ENCODE results near the gene UBE2Q2. TPM values are rescaled to one million over a fixed set of nuclear protein-coding genes. Genes with fewer than 3 reads are reported as not detected.

The UBE2Q2 gene
- total RNA-seq, 4 donors from 2014 or later: 15.9 to 25.5 (median 23.9) TPM

DNA sequence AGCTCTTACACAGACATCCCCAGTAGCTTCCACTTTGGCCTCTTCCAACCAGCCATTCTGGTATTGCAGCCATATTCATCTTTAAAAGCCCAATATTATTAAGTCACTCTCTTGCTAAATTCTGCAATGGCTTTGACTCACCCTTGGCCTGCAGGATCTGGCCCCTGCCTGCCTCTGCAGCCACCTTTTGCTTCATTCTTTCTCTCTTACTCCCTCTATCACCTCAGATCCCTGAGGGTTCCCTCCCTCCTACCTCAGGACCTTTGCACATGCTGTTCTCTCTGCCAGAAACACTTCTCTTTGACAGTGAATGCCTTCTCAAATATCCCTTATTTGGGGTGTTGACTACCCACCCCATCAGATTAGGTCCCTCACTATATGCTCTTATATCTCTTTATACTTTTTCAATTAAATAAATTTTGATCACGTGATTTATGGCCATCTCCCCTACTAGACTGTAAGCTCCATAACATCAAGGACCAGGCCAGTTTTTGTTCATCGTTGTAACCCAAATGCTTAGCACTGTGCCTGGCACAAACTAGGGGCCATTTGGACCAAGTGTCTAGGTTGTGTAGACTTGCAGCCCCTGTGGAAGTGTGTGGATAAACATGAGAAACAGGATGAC is 32.3 kb upstream of the UBE2Q2 start:
- ATAC-seq: no peak
- no peak overlapping the region for H3K27ac ChIP-seq
- H3K4me3 ChIP-seq: no peak overlapping the region
- H3K9me3 ChIP-seq: no peaks in the 10 kb centered on the region
- intact Hi-C loops (cut with DNase I; ENCODE audit: low total_unique reads) (loop anchor here (10.0 kb wide), 1 partner anchor 94 kb away; the partner anchor contains the start of gene FBXO22), in situ Hi-C loops (cut with MboI; ENCODE audit: low sequenced_read_pairs in 4 of 4) (no loop called here)
- no peaks in the 10 kb centered on the region for H3K27me3 ChIP-seq
- no peaks in the 10 kb centered on the region for H3K4me1 ChIP-seq
- DNase-seq: no peak
- no peaks in the 10 kb centered on the region for H3K36me3 ChIP-seq
- TF ChIP-seq, protein P1, sequence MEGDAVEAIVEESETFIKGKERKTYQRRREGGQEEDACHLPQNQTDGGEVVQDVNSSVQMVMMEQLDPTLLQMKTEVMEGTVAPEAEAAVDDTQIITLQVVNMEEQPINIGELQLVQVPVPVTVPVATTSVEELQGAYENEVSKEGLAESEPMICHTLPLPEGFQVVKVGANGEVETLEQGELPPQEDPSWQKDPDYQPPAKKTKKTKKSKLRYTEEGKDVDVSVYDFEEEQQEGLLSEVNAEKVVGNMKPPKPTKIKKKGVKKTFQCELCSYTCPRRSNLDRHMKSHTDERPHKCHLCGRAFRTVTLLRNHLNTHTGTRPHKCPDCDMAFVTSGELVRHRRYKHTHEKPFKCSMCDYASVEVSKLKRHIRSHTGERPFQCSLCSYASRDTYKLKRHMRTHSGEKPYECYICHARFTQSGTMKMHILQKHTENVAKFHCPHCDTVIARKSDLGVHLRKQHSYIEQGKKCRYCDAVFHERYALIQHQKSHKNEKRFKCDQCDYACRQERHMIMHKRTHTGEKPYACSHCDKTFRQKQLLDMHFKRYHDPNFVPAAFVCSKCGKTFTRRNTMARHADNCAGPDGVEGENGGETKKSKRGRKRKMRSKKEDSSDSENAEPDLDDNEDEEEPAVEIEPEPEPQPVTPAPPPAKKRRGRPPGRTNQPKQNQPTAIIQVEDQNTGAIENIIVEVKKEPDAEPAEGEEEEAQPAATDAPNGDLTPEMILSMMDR (IDR thresholded peaks at IDR 0.05 in 4 of 5, conservative IDR thresholded peaks at IDR 0.05 in 1 of 5): no peak
- TF ChIP-seq POLR2A (IDR thresholded peaks at IDR 0.05): no peak

DNA sequence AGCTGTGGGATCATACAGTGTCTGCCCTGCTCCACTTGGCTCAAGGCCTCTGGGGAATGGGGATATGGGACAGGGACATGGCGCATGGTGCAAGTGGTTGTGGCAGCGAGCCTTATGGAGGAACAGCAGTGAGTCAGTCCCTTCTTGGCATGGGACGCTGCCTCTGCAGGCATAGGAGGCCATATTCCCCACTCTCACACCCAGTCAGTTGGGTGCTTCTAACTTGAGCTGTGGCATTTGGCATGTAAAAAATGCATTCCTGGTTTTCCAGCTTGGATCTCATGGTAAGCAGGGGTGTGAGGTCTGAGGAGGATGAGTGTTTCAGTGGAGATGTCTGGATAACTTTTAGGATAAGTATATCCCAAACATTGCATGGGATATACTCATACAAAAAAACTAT is 31.6 kb upstream of the UBE2Q2 start:
- Histone ChIP-seq H3K36me3 (no peaks in the 10 kb centered on the region), H3K4me3 (no peak overlapping the region), H3K27me3 (no peaks in the 10 kb centered on the region), H3K4me1 (no peaks in the 10 kb centered on the region), H3K9me3 (no peaks in the 10 kb centered on the region), H3K27ac (no peak overlapping the region)
- peak in 1 of 2 donors; percentile 12 for ATAC-seq
- in situ Hi-C loops (cut with MboI; ENCODE audit: low sequenced_read_pairs in 4 of 4): no loop called here
- intact Hi-C loops (cut with DNase I; ENCODE audit: low total_unique reads): loop anchor here (10.0 kb wide), 1 partner anchor 93 kb away; the partner anchor contains the start of gene FBXO22
- no peak for TF ChIP-seq POLR2A (IDR thresholded peaks at IDR 0.05)
- TF ChIP-seq, protein P1 (IDR thresholded peaks at IDR 0.05 in 4 of 5, conservative IDR thresholded peaks at IDR 0.05 in 1 of 5): no peak
- no peak for DNase-seq

DNA sequence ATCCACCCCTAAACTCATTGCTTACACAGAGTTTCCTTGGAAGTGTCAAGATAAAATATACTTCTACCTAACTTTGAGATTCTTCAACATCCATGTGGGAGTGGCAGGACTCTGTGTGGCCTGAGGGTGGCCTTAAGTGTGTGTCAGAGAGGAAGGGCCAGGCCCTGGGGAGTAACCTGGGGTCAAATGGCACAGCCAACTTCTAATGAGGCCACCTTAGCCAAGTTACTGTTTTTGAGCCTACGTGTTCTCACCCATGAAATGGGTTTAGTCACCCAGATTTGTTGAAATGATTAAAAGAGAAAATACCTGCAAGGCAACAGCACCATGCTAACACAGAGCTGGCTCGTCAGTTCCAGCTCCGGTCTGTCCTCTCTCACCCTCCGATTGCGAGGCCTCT is 28.5 kb upstream of the UBE2Q2 start:
- intact Hi-C loops (cut with DNase I; ENCODE audit: low total_unique reads) (loop anchor here (10.0 kb wide), 1 partner anchor 90 kb away; the partner anchor contains the start of gene FBXO22), in situ Hi-C loops (cut with MboI; ENCODE audit: low sequenced_read_pairs in 4 of 4) (no loop called here)
- TF ChIP-seq POLR2A (IDR thresholded peaks at IDR 0.05): no peak
- TF ChIP-seq, protein P1 (IDR thresholded peaks at IDR 0.05 in 4 of 5, conservative IDR thresholded peaks at IDR 0.05 in 1 of 5): no peak
- Histone ChIP-seq H3K9me3 (no peaks in the 10 kb centered on the region), H3K36me3 (no peaks in the 10 kb centered on the region), H3K4me3 (no peak overlapping the region), H3K27me3 (no peaks in the 10 kb centered on the region), H3K4me1 (peaks cover 0 to 8% of the 10 kb centered on the region in 2 donors), H3K27ac (no peak overlapping the region)
- ATAC-seq (no peak), DNase-seq (no peak)

DNA sequence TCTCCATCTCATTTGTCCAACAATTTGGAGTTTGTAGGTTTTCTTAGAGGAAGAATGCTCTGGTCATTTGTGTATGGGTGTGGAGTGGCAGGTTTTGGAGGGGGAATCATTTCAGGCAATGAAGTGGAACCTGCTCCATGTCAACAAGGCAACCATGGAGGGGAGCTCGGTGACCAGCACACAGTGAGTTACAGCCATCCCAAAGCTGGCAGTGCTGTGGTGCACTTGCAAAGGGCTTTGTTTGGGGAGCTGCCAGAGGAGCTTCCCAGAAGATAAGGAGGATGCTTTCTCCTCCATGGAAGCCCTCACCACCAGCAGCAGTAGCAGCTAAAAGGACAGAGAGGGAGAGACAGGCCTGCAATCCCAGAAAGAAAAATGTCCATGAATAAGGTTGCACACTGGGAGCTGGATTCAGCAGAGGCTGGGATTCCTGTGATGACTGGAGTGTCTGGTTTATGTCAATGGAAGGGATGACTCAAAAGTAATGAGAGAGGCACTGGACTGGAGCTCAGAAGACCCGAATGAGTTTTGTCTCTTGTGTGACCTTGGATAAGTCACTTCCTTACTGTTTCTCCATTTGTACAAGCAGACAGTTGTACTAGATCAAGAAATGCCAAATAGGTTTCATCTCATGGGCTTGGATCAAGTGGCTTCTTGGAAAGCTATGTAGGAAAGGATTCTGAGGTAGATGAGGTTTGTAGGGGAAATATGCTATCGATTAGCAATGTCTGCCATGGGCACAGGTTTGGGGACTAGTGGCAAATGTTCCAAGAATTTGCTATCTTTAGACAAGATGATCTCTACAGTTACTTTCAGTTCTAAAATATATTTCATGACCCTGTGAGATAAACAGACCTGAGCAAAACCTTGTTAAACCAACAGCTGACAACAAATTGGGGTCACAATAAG is 27.2 kb upstream of the UBE2Q2 start:
- no peak for DNase-seq
- Histone ChIP-seq H3K36me3 (no peaks in the 10 kb centered on the region), H3K27me3 (no peaks in the 10 kb centered on the region), H3K27ac (no peak overlapping the region), H3K4me1 (peaks cover 0 to 8% of the 10 kb centered on the region in 2 donors), H3K9me3 (no peaks in the 10 kb centered on the region), H3K4me3 (no peak overlapping the region)
- in situ Hi-C loops (cut with MboI; ENCODE audit: low sequenced_read_pairs in 4 of 4): no loop called here
- intact Hi-C loops (cut with DNase I; ENCODE audit: low total_unique reads): loop anchor here (10.0 kb wide), 1 partner anchor 89 kb away; the partner anchor contains the start of gene FBXO22
- no peak for TF ChIP-seq POLR2A (IDR thresholded peaks at IDR 0.05)
- TF ChIP-seq, protein P1 (IDR thresholded peaks at IDR 0.05 in 4 of 5, conservative IDR thresholded peaks at IDR 0.05 in 1 of 5): no peak
- ATAC-seq: no peak

Measured in gastrocnemius medialis (tissue), 4 donors.